ENCODE data around the gene MCEE. TPM values are rescaled to one million over a fixed set of nuclear protein-coding genes. Genes with fewer than 3 reads are reported as not detected.

The MCEE gene
- total and polyA plus RNA-seq, 2 of the 4 experiments (the other 2 are of a cell fraction): 11.1 to 15.0 TPM

DNA sequence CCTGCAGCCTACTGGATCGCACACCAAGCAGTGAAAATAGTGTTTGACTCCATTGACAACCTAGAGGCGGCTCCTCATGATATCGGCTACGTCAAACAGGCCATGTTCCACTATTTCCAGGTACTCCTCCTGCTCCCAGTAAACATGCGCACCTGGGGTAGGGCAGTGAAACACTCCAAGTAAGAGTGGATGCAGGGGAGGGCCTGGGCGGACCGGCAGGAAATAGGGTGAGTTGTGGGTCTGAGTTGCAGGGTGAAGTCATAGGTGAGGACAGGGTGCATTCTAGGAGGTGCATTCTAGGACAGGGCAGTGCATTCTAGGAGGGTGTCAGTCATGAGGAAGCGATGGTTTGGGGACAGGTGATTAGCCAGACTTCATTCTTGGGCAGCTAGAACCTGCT is 56.6 kb downstream of the MCEE start:
- Histone ChIP-seq H3K23ac (ENCODE audit: low read depth, low read length) (no peak overlapping the region), H2BK5ac (ENCODE audit: low read depth, low read length, poor library complexity, severe bottlenecking) (no peak overlapping the region), H3K18ac (ENCODE audit: low read depth, low read length) (no peak overlapping the region), H4K20me1 (ENCODE audit: insufficient read depth, low read length) (0 out of 2 replicates have a peak, but pooled peaks cover 10% of the 10 kb centered on the region), H3K14ac (replicated peaks; ENCODE audit: low read depth, low read length) (no peak overlapping the region), H3K4me3 (ENCODE audit: insufficient read depth, low read depth, low read length) (no peak overlapping the region), H4K91ac (ENCODE audit: insufficient read depth, low read depth, low read length) (no peak overlapping the region), H3K27ac (ENCODE audit: insufficient read depth, low read length) (no peak overlapping the region), H2BK120ac (ENCODE audit: low read depth, low read length) (no peak overlapping the region), H2BK15ac (ENCODE audit: low read depth, low read length) (no peak overlapping the region), H3K36me3 (ENCODE audit: control insufficient read depth, insufficient read depth, low read length) (peaks cover 56% of the 10 kb centered on the region), H3K9ac (ENCODE audit: low read depth, low read length) (no peak overlapping the region), H3K4me2 (ENCODE audit: low read depth, low read length) (no peak overlapping the region), H3K4ac (ENCODE audit: low read depth, low read length) (no peak overlapping the region), H3K4me1 (ENCODE audit: control insufficient read depth, insufficient read depth, low read length) (peaks cover 11% of the 10 kb centered on the region), H4K8ac (ENCODE audit: low read depth in 2 of 2, low read length in 2 of 2) (no peak overlapping the region), H3K27me3 (ENCODE audit: control insufficient read depth, insufficient read depth, low read length) (no peaks in the 10 kb centered on the region), H4K5ac (ENCODE audit: low read depth, low read length) (no peak overlapping the region), H2AK5ac (ENCODE audit: low read depth, low read length) (no peak overlapping the region), H3K56ac (ENCODE audit: extremely low read depth, insufficient read depth, low read length) (no peak overlapping the region), H2AK9ac (replicated peaks; ENCODE audit: low read depth, low read length, poor library complexity) (no peak overlapping the region), H3K79me1 (ENCODE audit: low read depth in 1 of 2, low read length in 2 of 2) (peaks cover 33 to 67% of the 10 kb centered on the region in 2 experiments), H3K9me3 (ENCODE audit: control insufficient read depth, insufficient read depth, low read length) (no peaks in the 10 kb centered on the region), H2BK20ac (ENCODE audit: low read depth, low read length) (no peak overlapping the region), H3K9me1 (ENCODE audit: insufficient read depth, low read length) (peaks cover 26% of the 10 kb centered on the region), H2AFZ (replicated peaks; ENCODE audit: low read length, poor library complexity) (no peak overlapping the region)
- ChIA-PET POLR2A (ENCODE audit: unreplicated experiment) (no interaction called here), CTCF (no interaction called here)
- TF ChIP-seq MXI1 (IDR thresholded peaks at IDR 0.05; ENCODE audit: borderline replicate concordance, low read depth, low read length) (no peak), CHD1 (IDR thresholded peaks at IDR 0.05; ENCODE audit: low read depth, low read length) (no peak), RAD21 (IDR thresholded peaks at IDR 0.05; ENCODE audit: low read length) (no peak), RFX5 (IDR thresholded peaks at IDR 0.05; ENCODE audit: low read depth, low read length) (no peak), RCOR1 (IDR thresholded peaks at IDR 0.05; ENCODE audit: insufficient replicate concordance, low read length) (no peak), BHLHE40 (IDR thresholded peaks at IDR 0.05; ENCODE audit: low read depth, low read length) (no peak), POLR2A (IDR thresholded peaks at IDR 0.05; ENCODE audit: low read depth, low read length) (no peak), NFE2L2 (IDR thresholded peaks at IDR 0.05; ENCODE audit: low read depth, low read length) (no peak), MAFK (IDR thresholded peaks at IDR 0.05; ENCODE audit: low read depth, low read length) (no peak), FOS (IDR thresholded peaks at IDR 0.05; ENCODE audit: low read depth, low read length) (no peak), CEBPB (IDR thresholded peaks at IDR 0.05; ENCODE audit: low read depth, low read length) (no peak), SMC3 (IDR thresholded peaks at IDR 0.05; ENCODE audit: low read depth, low read length) (no peak), MAZ (IDR thresholded peaks at IDR 0.05; ENCODE audit: borderline replicate concordance, low read depth, low read length) (no peak)
- TF ChIP-seq, protein P1, sequence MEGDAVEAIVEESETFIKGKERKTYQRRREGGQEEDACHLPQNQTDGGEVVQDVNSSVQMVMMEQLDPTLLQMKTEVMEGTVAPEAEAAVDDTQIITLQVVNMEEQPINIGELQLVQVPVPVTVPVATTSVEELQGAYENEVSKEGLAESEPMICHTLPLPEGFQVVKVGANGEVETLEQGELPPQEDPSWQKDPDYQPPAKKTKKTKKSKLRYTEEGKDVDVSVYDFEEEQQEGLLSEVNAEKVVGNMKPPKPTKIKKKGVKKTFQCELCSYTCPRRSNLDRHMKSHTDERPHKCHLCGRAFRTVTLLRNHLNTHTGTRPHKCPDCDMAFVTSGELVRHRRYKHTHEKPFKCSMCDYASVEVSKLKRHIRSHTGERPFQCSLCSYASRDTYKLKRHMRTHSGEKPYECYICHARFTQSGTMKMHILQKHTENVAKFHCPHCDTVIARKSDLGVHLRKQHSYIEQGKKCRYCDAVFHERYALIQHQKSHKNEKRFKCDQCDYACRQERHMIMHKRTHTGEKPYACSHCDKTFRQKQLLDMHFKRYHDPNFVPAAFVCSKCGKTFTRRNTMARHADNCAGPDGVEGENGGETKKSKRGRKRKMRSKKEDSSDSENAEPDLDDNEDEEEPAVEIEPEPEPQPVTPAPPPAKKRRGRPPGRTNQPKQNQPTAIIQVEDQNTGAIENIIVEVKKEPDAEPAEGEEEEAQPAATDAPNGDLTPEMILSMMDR (conservative IDR thresholded peaks at IDR 0.05; ENCODE audit: low read depth, low read length): no peak
- TF ChIP-seq, protein P2, sequence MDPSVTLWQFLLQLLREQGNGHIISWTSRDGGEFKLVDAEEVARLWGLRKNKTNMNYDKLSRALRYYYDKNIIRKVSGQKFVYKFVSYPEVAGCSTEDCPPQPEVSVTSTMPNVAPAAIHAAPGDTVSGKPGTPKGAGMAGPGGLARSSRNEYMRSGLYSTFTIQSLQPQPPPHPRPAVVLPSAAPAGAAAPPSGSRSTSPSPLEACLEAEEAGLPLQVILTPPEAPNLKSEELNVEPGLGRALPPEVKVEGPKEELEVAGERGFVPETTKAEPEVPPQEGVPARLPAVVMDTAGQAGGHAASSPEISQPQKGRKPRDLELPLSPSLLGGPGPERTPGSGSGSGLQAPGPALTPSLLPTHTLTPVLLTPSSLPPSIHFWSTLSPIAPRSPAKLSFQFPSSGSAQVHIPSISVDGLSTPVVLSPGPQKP (IDR thresholded peaks at IDR 0.05; ENCODE audit: borderline replicate concordance, low read depth, low read length): no peak
- TF ChIP-seq, protein P3, sequence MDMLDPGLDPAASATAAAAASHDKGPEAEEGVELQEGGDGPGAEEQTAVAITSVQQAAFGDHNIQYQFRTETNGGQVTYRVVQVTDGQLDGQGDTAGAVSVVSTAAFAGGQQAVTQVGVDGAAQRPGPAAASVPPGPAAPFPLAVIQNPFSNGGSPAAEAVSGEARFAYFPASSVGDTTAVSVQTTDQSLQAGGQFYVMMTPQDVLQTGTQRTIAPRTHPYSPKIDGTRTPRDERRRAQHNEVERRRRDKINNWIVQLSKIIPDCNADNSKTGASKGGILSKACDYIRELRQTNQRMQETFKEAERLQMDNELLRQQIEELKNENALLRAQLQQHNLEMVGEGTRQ (IDR thresholded peaks at IDR 0.05; ENCODE audit: low read depth, low read length): no peak
- DNase-seq: no peak
- dilution Hi-C loops (cut with HindIII; ENCODE audit: low sequenced_read_pairs, unreplicated experiment) (no loop called here), in situ Hi-C loops (cut with MboI; ENCODE audit: low sequenced_read_pairs) (no loop called here), intact Hi-C loops (cut with micrococcal nuclease) (no loop called here)
- WGBS, 2 experiments (ENCODE audit: extremely low coverage in 2 of 2, insufficient read length in 1 of 2): 94% methylated on average over 3 of the region's 8 CpGs; no CpG with 5 or more reads in 1 of the 2 experiments
- ATAC-seq (ENCODE audit: low read depth): no peak
- BruUV-seq (replicated peaks): no TSS peak

All from IMR-90 (cell line).